ENCODE results near the gene MC1R. TPM values are rescaled to one million over a fixed set of nuclear protein-coding genes. Genes with fewer than 3 reads are reported as not detected.

The MC1R gene
- total RNA-seq, 1 donor from 2014 or later, result 2.9 TPM

- Mint-ChIP-seq H3K9me3 (ENCODE audit: unreplicated experiment) (no peaks in the 10 kb centered on the region), H3K4me3 (ENCODE audit: unreplicated experiment) (no peak overlapping the region), H3K4me1 (ENCODE audit: unreplicated experiment) (peaks cover 7% of the 10 kb centered on the region), H3K27me3 (ENCODE audit: unreplicated experiment) (peaks cover 15% of the 10 kb centered on the region), H3K27ac (ENCODE audit: unreplicated experiment) (no peak overlapping the region), H3K36me3 (ENCODE audit: low read depth, unreplicated experiment) (peaks cover 14% of the 10 kb centered on the region)
- no peak for TF ChIP-seq CTCF (IDR thresholded peaks at IDR 0.05; ENCODE audit: unreplicated experiment)
- DNase-seq (ENCODE audit: low spot score), result no peak
These were observed 3.1 kb upstream of the MC1R start for GRCh38 chr16:89915303-89916232.

- no peak overlapping the region for H3K27ac Mint-ChIP-seq (ENCODE audit: unreplicated experiment)
- no peak for TF ChIP-seq CTCF (IDR thresholded peaks at IDR 0.05; ENCODE audit: unreplicated experiment)
- no peaks in the 10 kb centered on the region for H3K9me3 Mint-ChIP-seq (ENCODE audit: unreplicated experiment)
- peak; percentile 51 for DNase-seq (ENCODE audit: low spot score)
- H3K4me1 Mint-ChIP-seq (ENCODE audit: unreplicated experiment), result peaks cover 7% of the 10 kb centered on the region
- no peak overlapping the region for H3K4me3 Mint-ChIP-seq (ENCODE audit: unreplicated experiment)
- peaks cover 10% of the 10 kb centered on the region for H3K36me3 Mint-ChIP-seq (ENCODE audit: low read depth, unreplicated experiment)
- peaks cover 21% of the 10 kb centered on the region for H3K27me3 Mint-ChIP-seq (ENCODE audit: unreplicated experiment)
These were observed 749 bp upstream of the MC1R start for GRCh38 chr16:89917773-89918452.

- Mint-ChIP-seq H3K4me3 (ENCODE audit: unreplicated experiment) (no peak overlapping the region), H3K36me3 (ENCODE audit: low read depth, unreplicated experiment) (peaks cover 3% of the 10 kb centered on the region), H3K9me3 (ENCODE audit: unreplicated experiment) (no peaks in the 10 kb centered on the region), H3K27me3 (ENCODE audit: unreplicated experiment) (peaks cover 16% of the 10 kb centered on the region), H3K4me1 (ENCODE audit: unreplicated experiment) (peaks cover 7% of the 10 kb centered on the region), H3K27ac (ENCODE audit: unreplicated experiment) (peak overlapping the region; percentile 9)
- TF ChIP-seq CTCF (IDR thresholded peaks at IDR 0.05; ENCODE audit: unreplicated experiment), result no peak
- DNase-seq (ENCODE audit: low spot score), result no peak
These were observed 1.1 kb downstream of the MC1R start for GRCh38 chr16:89919535-89920406.

GRCh38 chr16:89920723-89921122 is 2.1 kb downstream of the MC1R start:
- no peak for TF ChIP-seq CTCF (IDR thresholded peaks at IDR 0.05; ENCODE audit: unreplicated experiment)
- H3K9me3 Mint-ChIP-seq (ENCODE audit: unreplicated experiment), result no peaks in the 10 kb centered on the region
- H3K4me1 Mint-ChIP-seq (ENCODE audit: unreplicated experiment), result peaks cover 7% of the 10 kb centered on the region
- no peak overlapping the region for H3K4me3 Mint-ChIP-seq (ENCODE audit: unreplicated experiment)
- peaks cover 14% of the 10 kb centered on the region for H3K27me3 Mint-ChIP-seq (ENCODE audit: unreplicated experiment)
- DNase-seq (ENCODE audit: low spot score), result no peak
- H3K36me3 Mint-ChIP-seq (ENCODE audit: low read depth, unreplicated experiment), result peaks cover 3% of the 10 kb centered on the region
- H3K27ac Mint-ChIP-seq (ENCODE audit: unreplicated experiment), result no peak overlapping the region
